NT2/D1 (cell line): ENCODE measurements around the gene TLE6.
A peak's percentile ranks its signal among the peaks of the same experiment; 100 is the strongest.

ENCODE experiments used
- SUZ12 ChIP-seq: IDR thresholded peaks from 2 replicates; pipeline ENCODE4 v1.6.1; 2011; ENCODE audit not compliant: insufficient read length, insufficient read depth; ENCODE audit errors: extremely low read depth
- YY1 ChIP-seq: IDR thresholded peaks from 2 replicates; pipeline ENCODE4 v1.6.1; 2011; ENCODE audit not compliant: insufficient read length, insufficient read depth
- ZNF274 ChIP-seq: IDR thresholded peaks from 2 replicates; pipeline ENCODE4 v1.6.1; 2011; ENCODE audit warnings: mild to moderate bottlenecking, low read depth, low read length

DNA sequence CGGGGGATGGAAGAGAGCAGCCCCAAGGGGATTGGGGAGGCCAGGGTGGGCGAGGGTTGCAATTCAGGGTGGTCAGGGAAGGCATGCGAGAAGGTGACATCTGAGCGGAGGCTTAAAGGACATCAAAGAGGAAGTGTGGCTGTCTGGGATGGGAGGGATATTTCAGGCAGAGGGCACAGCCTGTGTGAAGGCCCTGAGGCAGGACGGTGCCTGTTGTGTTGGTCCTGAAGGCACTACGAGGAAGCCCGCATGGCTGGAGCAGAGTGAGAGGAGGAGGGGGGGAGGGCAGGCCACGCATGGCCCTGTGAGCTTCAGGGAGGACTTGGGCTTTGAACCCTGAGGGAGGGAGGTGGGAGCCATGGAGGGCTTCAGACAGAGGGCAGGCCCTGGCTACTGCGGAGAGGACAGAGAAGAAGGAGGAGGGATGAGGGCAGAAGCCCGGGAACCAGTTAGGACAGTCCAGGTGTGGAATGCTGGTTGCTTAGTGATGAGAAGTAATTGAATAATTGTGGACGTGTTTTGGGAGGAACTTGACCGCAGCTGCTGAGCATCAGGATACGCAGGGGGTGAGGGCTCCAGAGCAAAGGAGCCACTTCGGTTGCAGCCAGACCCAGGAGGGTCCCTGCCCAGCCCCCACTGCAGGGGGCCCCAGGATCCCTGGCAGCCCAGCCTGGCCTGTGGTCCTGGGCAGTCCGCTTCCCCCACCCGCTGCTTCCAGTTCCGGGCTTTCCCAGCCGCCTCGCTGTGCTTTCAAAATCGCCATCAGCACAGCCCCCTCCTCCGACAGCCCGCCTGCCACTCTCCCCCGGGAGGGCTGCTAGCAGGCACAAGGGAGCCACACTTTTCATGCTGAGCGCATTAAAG is 6.2 kb downstream of the TLE6 start:
- TF ChIP-seq SUZ12, result peak; percentile 62
- no peak for TF ChIP-seq YY1
- no peak for TF ChIP-seq ZNF274
